Measurements from ENCODE around the gene TMEM129. TPM values are rescaled to one million over a fixed set of nuclear protein-coding genes. Genes with fewer than 3 reads are reported as not detected.

The TMEM129 gene
- total RNA-seq, 2 experiments from 2014 or later = 39.2 to 44.0 TPM

- H3K9me2 ChIP-seq (ENCODE audit: insufficient read depth, low read length) = no peaks in the 10 kb centered on the region
- H3K9me3 ChIP-seq (ENCODE audit: low read length) = peaks cover 20% of the 10 kb centered on the region
- intact Hi-C loops (cut with micrococcal nuclease; ENCODE audit: unreplicated experiment) = no loop called here
- no peak overlapping the region for H3K4me2 ChIP-seq (ENCODE audit: low read length)
- peaks cover 98% of the 10 kb centered on the region for H3K36me3 ChIP-seq (ENCODE audit: insufficient read depth, low read length)
- H3K79me2 ChIP-seq (ENCODE audit: insufficient read depth, low read depth, low read length) = no peaks in the 10 kb centered on the region
- TF ChIP-seq CTCF (conservative IDR thresholded peaks at IDR 0.05; ENCODE audit: low read length) (no peak), EZH2phosphoT487 (IDR thresholded peaks at IDR 0.05; ENCODE audit: borderline replicate concordance, low read depth, low read length) (no peak)
- no peak overlapping the region for H3K27ac ChIP-seq (ENCODE audit: low read depth, low read length, poor library complexity, severe bottlenecking)
- H2AFZ ChIP-seq (ENCODE audit: low read length) = no peak overlapping the region
- no peak overlapping the region for H3K4me3 ChIP-seq (ENCODE audit: low read depth, low read length, poor library complexity, severe bottlenecking)
- H3K4me1 ChIP-seq (ENCODE audit: insufficient read depth, low read length, poor library complexity, severe bottlenecking) = no peaks in the 10 kb centered on the region
- CTCF ChIA-PET (ENCODE audit: unreplicated experiment) = no interaction called here
- POLR2A ChIA-PET = no interaction called here
- no peaks in the 10 kb centered on the region for H4K20me1 ChIP-seq (ENCODE audit: insufficient read depth, low read length)
- no TSS peak for BruUV-seq (replicated peaks)
- DNase-seq (ENCODE audit: low spot score) = peak; percentile 20
Measured at GRCh38 chr4:1738410-1738809, 17.3 kb upstream of the TMEM129 start.

GRCh38 chr4:1737666-1738065 lies 16.5 kb upstream of the TMEM129 start:
- POLR2A ChIA-PET = no interaction called here
- DNase-seq (ENCODE audit: low spot score) = no peak
- intact Hi-C loops (cut with micrococcal nuclease; ENCODE audit: unreplicated experiment) = no loop called here
- H3K4me3 ChIP-seq (ENCODE audit: low read depth, low read length, poor library complexity, severe bottlenecking) = no peak overlapping the region
- H3K9me3 ChIP-seq (ENCODE audit: low read length) = peaks cover 20% of the 10 kb centered on the region
- H3K27ac ChIP-seq (ENCODE audit: low read depth, low read length, poor library complexity, severe bottlenecking) = no peak overlapping the region
- no peaks in the 10 kb centered on the region for H4K20me1 ChIP-seq (ENCODE audit: insufficient read depth, low read length)
- CTCF ChIA-PET (ENCODE audit: unreplicated experiment) = no interaction called here
- H3K4me2 ChIP-seq (ENCODE audit: low read length) = no peak overlapping the region
- H3K4me1 ChIP-seq (ENCODE audit: insufficient read depth, low read length, poor library complexity, severe bottlenecking) = no peaks in the 10 kb centered on the region
- no peak overlapping the region for H2AFZ ChIP-seq (ENCODE audit: low read length)
- peaks cover 3% of the 10 kb centered on the region; the same call in 1 of the 2 replicates for H3K79me2 ChIP-seq (ENCODE audit: insufficient read depth, low read depth, low read length)
- no peak for TF ChIP-seq CTCF (conservative IDR thresholded peaks at IDR 0.05; ENCODE audit: low read length)
- no peak for TF ChIP-seq EZH2phosphoT487 (IDR thresholded peaks at IDR 0.05; ENCODE audit: borderline replicate concordance, low read depth, low read length)
- peaks cover 100% of the 10 kb centered on the region for H3K36me3 ChIP-seq (ENCODE audit: insufficient read depth, low read length)
- BruUV-seq (replicated peaks) = no TSS peak
- no peaks in the 10 kb centered on the region for H3K9me2 ChIP-seq (ENCODE audit: insufficient read depth, low read length)

DNA sequence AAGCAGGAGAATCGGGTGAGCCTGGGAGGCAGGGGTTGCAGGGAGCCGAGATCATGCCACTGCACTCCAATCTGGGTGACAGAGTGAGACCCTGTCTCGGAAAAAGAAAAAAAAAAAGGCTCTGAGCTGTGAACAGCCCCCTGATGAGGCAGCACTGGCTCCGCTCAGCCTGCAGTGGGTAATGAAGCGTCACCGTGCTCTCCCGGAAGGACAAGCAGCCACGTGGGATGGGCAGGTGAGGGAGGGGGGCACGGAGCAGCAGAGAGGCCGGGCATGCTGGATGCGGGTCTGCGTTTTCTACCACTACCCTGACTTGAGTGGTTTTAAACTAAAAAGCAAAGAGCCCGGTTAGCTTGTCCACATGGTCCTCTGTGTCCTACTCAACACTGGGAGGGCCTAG lies 15.7 kb upstream of the TMEM129 start:
- H4K20me1 ChIP-seq (ENCODE audit: insufficient read depth, low read length) = no peaks in the 10 kb centered on the region
- no peaks in the 10 kb centered on the region for H3K4me1 ChIP-seq (ENCODE audit: insufficient read depth, low read length, poor library complexity, severe bottlenecking)
- peaks cover 20% of the 10 kb centered on the region for H3K9me3 ChIP-seq (ENCODE audit: low read length)
- no peak overlapping the region for H3K4me2 ChIP-seq (ENCODE audit: low read length)
- POLR2A ChIA-PET = no interaction called here
- no peaks in the 10 kb centered on the region for H3K9me2 ChIP-seq (ENCODE audit: insufficient read depth, low read length)
- peaks cover 7% of the 10 kb centered on the region for H3K79me2 ChIP-seq (ENCODE audit: insufficient read depth, low read depth, low read length)
- DNase-seq (ENCODE audit: low spot score) = no peak
- H2AFZ ChIP-seq (ENCODE audit: low read length) = no peak overlapping the region
- H3K4me3 ChIP-seq (ENCODE audit: low read depth, low read length, poor library complexity, severe bottlenecking) = no peak overlapping the region
- CTCF ChIA-PET (ENCODE audit: unreplicated experiment) = interaction anchor here (0.7 kb wide), 1 partner anchor 73 kb away, joined by 3 read pairs; no protein-coding TSS in a partner anchor
- intact Hi-C loops (cut with micrococcal nuclease; ENCODE audit: unreplicated experiment) = no loop called here
- peaks cover 100% of the 10 kb centered on the region for H3K36me3 ChIP-seq (ENCODE audit: insufficient read depth, low read length)
- no peak overlapping the region for H3K27ac ChIP-seq (ENCODE audit: low read depth, low read length, poor library complexity, severe bottlenecking)
- no TSS peak for BruUV-seq (replicated peaks)
- TF ChIP-seq CTCF (conservative IDR thresholded peaks at IDR 0.05; ENCODE audit: low read length) = no peak
- no peak for TF ChIP-seq EZH2phosphoT487 (IDR thresholded peaks at IDR 0.05; ENCODE audit: borderline replicate concordance, low read depth, low read length)

All from OCI-LY7 (cell line).